Kidney epithelial cell (primary cell): ENCODE results near the gene PPP1R12A. TPM values are rescaled to one million over a fixed set of nuclear protein-coding genes. Genes with fewer than 3 reads are reported as not detected.
A peak's percentile ranks its signal among the peaks of the same experiment; 100 is the strongest.
"Not testable (repeated sequence)": the region's sequence is repeated elsewhere in the genome, so short reads cannot be mapped to it uniquely, and the experiment has no call there.

Source experiments
- DNase-seq: peaks from one replicate; pipeline ENCODE4 v3.0.0-alpha.2; 2010; ENCODE audit warnings: low read depth
- H3K27me3 ChIP-seq: 2 replicates; pipeline ENCODE4 v1.6.0; 2011; ENCODE audit warnings: low read length; ENCODE audit not compliant: control insufficient read depth, insufficient read depth
- H3K36me3 ChIP-seq: 2 replicates; pipeline ENCODE4 v1.5.1; 2011; ENCODE audit warnings: low read length; ENCODE audit not compliant: control insufficient read depth, insufficient read depth
- H3K4me3 ChIP-seq: 2 replicates; pipeline ENCODE4 v1.5.1; 2011; ENCODE audit warnings: low read depth, mild to moderate bottlenecking, control low read depth, low read length
- CTCF ChIP-seq: IDR thresholded peaks from 2 replicates; pipeline ENCODE4 v1.5.1; 2011; ENCODE audit warnings: mild to moderate bottlenecking, moderate library complexity, low read length, control low read depth, inconsistent platforms; ENCODE audit not compliant: insufficient read depth, poor library complexity, severe bottlenecking
- total RNA-seq: library from RNA; depleted of rRNA; stranded (reverse); fragments of >200 nt; gene quantifications from 2 replicates; pipeline ENCODE4 v1.2.3, GENCODE V29; 2015

The PPP1R12A gene
- total RNA-seq, result 42.6 and 47.2 TPM in 2 replicates

GRCh38 chr12:79935021-79935623 is at the start of gene PPP1R12A:
Gene PPP1R12A, minus strand, starts transcription at chr12:79935097. Its CDS starts 166 bp downstream, at chr12:79934931.
- no peaks in the 10 kb centered on the region for H3K36me3 ChIP-seq
- no peaks in the 10 kb centered on the region for H3K27me3 ChIP-seq
- H3K4me3 ChIP-seq, result peak within 1 kb of the TSS; percentile 99
- TF ChIP-seq CTCF, result no peak
- DNase-seq, result peak; percentile 80

GRCh38 chr12:79983986-79984620 is 49.2 kb upstream of the PPP1R12A start:
- Histone ChIP-seq H3K36me3 (no peaks in the 10 kb centered on the region), H3K27me3 (no peaks in the 10 kb centered on the region), H3K4me3 (no peak overlapping the region)
- no peak for TF ChIP-seq CTCF
- no peak for DNase-seq

GRCh38 chr12:79983492-79983891 is 48.6 kb upstream of the PPP1R12A start:
- no peak for TF ChIP-seq CTCF
- no peaks in the 10 kb centered on the region for H3K27me3 ChIP-seq
- no peaks in the 10 kb centered on the region for H3K36me3 ChIP-seq
- no peak overlapping the region for H3K4me3 ChIP-seq
- DNase-seq, result peak; percentile 38

GRCh38 chr12:79982086-79983062 is 47.5 kb upstream of the PPP1R12A start:
- H3K27me3 ChIP-seq, result no peaks in the 10 kb centered on the region
- H3K4me3 ChIP-seq, result no peak overlapping the region
- no peak for DNase-seq
- H3K36me3 ChIP-seq, result no peaks in the 10 kb centered on the region
- no peak for TF ChIP-seq CTCF

GRCh38 chr12:79978692-79979091 is 43.8 kb upstream of the PPP1R12A start:
- H3K27me3 ChIP-seq, result no peaks in the 10 kb centered on the region
- no peaks in the 10 kb centered on the region for H3K36me3 ChIP-seq
- H3K4me3 ChIP-seq, result no peak overlapping the region
- TF ChIP-seq CTCF, result no peak
- no peak for DNase-seq

GRCh38 chr12:79977856-79978460 is 43.1 kb upstream of the PPP1R12A start:
- not testable (repeated sequence) for DNase-seq, H3K4me3 ChIP-seq, H3K36me3 ChIP-seq, H3K27me3 ChIP-seq
